ENCODE measurements around the gene LRCH4. TPM values are rescaled to one million over a fixed set of nuclear protein-coding genes. Genes with fewer than 3 reads are reported as not detected.

LRCH4 gene
- total RNA-seq, 1 donor from 2014 or later: 42.0 TPM

GRCh38 chr7:100577103-100577502 is 8.8 kb downstream of the LRCH4 start:
- no peaks in the 10 kb centered on the region for H3K9me3 Mint-ChIP-seq (ENCODE audit: low read depth)
- H3K36me3 Mint-ChIP-seq (ENCODE audit: low read depth): peaks cover 12% of the 10 kb centered on the region
- no peaks in the 10 kb centered on the region for H3K27me3 Mint-ChIP-seq (ENCODE audit: low read depth)
- no peak overlapping the region for H3K27ac Mint-ChIP-seq (ENCODE audit: unreplicated experiment)
- no peak overlapping the region for H3K4me3 Mint-ChIP-seq (ENCODE audit: unreplicated experiment)
- TF ChIP-seq CTCF (IDR thresholded peaks at IDR 0.05): no peak
- H3K4me1 Mint-ChIP-seq (ENCODE audit: low read depth): no peaks in the 10 kb centered on the region
- DNase-seq (ENCODE audit: low spot score): no peak

- H3K27me3 Mint-ChIP-seq (ENCODE audit: low read depth): no peaks in the 10 kb centered on the region
- H3K36me3 Mint-ChIP-seq (ENCODE audit: low read depth): peaks cover 12% of the 10 kb centered on the region
- TF ChIP-seq CTCF (IDR thresholded peaks at IDR 0.05): no peak
- no peak overlapping the region for H3K27ac Mint-ChIP-seq (ENCODE audit: unreplicated experiment)
- H3K4me3 Mint-ChIP-seq (ENCODE audit: unreplicated experiment): no peak overlapping the region
- no peaks in the 10 kb centered on the region for H3K4me1 Mint-ChIP-seq (ENCODE audit: low read depth)
- no peaks in the 10 kb centered on the region for H3K9me3 Mint-ChIP-seq (ENCODE audit: low read depth)
- no peak for DNase-seq (ENCODE audit: low spot score)
Measured at GRCh38 chr7:100576384-100576993, 9.4 kb downstream of the LRCH4 start.

GRCh38 chr7:100575746-100576383 is 10.1 kb downstream of the LRCH4 start:
- no peak overlapping the region for H3K4me3 Mint-ChIP-seq (ENCODE audit: unreplicated experiment)
- DNase-seq (ENCODE audit: low spot score): no peak

GRCh38 chr7:100575206-100575631 is 10.7 kb downstream of the LRCH4 start:
- no peak for DNase-seq (ENCODE audit: low spot score)
- no peak overlapping the region for H3K4me3 Mint-ChIP-seq (ENCODE audit: unreplicated experiment)
- TF ChIP-seq CTCF (IDR thresholded peaks at IDR 0.05): no peak
- no peaks in the 10 kb centered on the region for H3K9me3 Mint-ChIP-seq (ENCODE audit: low read depth)
- no peak overlapping the region for H3K27ac Mint-ChIP-seq (ENCODE audit: unreplicated experiment)
- H3K4me1 Mint-ChIP-seq (ENCODE audit: low read depth): no peaks in the 10 kb centered on the region
- no peaks in the 10 kb centered on the region for H3K27me3 Mint-ChIP-seq (ENCODE audit: low read depth)
- H3K36me3 Mint-ChIP-seq (ENCODE audit: low read depth): peaks cover 12% of the 10 kb centered on the region

More at GRCh38 chr7:100575746-100576383, 10.1 kb downstream of the LRCH4 start:
- Mint-ChIP-seq H3K27ac (ENCODE audit: unreplicated experiment) (no peak overlapping the region), H3K9me3 (ENCODE audit: low read depth) (no peaks in the 10 kb centered on the region), H3K4me1 (ENCODE audit: low read depth) (no peaks in the 10 kb centered on the region), H3K36me3 (ENCODE audit: low read depth) (peaks cover 12% of the 10 kb centered on the region), H3K27me3 (ENCODE audit: low read depth) (no peaks in the 10 kb centered on the region)
- TF ChIP-seq CTCF (IDR thresholded peaks at IDR 0.05): no peak

- TF ChIP-seq CTCF (IDR thresholded peaks at IDR 0.05): no peak
- Mint-ChIP-seq H3K27ac (ENCODE audit: unreplicated experiment) (no peak overlapping the region), H3K36me3 (ENCODE audit: low read depth) (peaks cover 12% of the 10 kb centered on the region), H3K4me3 (ENCODE audit: unreplicated experiment) (no peak overlapping the region), H3K27me3 (ENCODE audit: low read depth) (no peaks in the 10 kb centered on the region), H3K4me1 (ENCODE audit: low read depth) (no peaks in the 10 kb centered on the region), H3K9me3 (ENCODE audit: low read depth) (no peaks in the 10 kb centered on the region)
- no peak for DNase-seq (ENCODE audit: low spot score)
Measured at GRCh38 chr7:100574362-100575205, 11.3 kb downstream of the LRCH4 start.
